Karpas-422 (cell line): Measurements from ENCODE around the gene HEXIM1. TPM values are rescaled to one million over a fixed set of nuclear protein-coding genes. Genes with fewer than 3 reads are reported as not detected.
A peak's percentile ranks its signal among the peaks of the same experiment; 100 is the strongest.

Experiments
- DNase-seq: peaks from one replicate; pipeline ENCODE4 v3.0.0-alpha.2; 2015
- H2AFZ ChIP-seq: fragments of 200-600 bp; sonication (generic); 2 replicates; pipeline ENCODE4 v1.6.1; 2014; ENCODE audit warnings: antibody characterized with exemption, low read length, mixed read lengths
- H3K27ac ChIP-seq: fragments of 200-600 bp; sonication (generic); 2 replicates; pipeline ENCODE4 v1.5.1; 2014; ENCODE audit warnings: mild to moderate bottlenecking, low read length, moderate library complexity
- H3K27me3 ChIP-seq: fragments of 200-600 bp; sonication (generic); 2 replicates; pipeline ENCODE4 v1.6.1; 2014; ENCODE audit warnings: low read length, mixed read lengths
- H3K36me3 ChIP-seq: fragments of 200-600 bp; sonication (generic); 2 replicates; pipeline ENCODE4 v1.6.1; 2014; ENCODE audit warnings: low read length, mixed read lengths; ENCODE audit not compliant: insufficient read depth
- H3K4me1 ChIP-seq: fragments of 200-600 bp; sonication (generic); 2 replicates; pipeline ENCODE4 v1.6.1; 2014; ENCODE audit warnings: mild to moderate bottlenecking, low read length, mixed read lengths
- H3K4me2 ChIP-seq: fragments of 200-600 bp; sonication (generic); 2 replicates; pipeline ENCODE4 v1.6.1; 2014; ENCODE audit warnings: low read length, low read depth, mild to moderate bottlenecking; ENCODE audit not compliant: poor library complexity, severe bottlenecking
- H3K4me3 ChIP-seq: fragments of 200-600 bp; sonication (generic); 2 replicates; pipeline ENCODE4 v1.5.1; 2014; ENCODE audit warnings: mild to moderate bottlenecking, antibody characterized with exemption, low read length, mixed read lengths
- H3K79me2 ChIP-seq: fragments of 200-600 bp; sonication (generic); 2 replicates; pipeline ENCODE4 v1.6.1; 2014; ENCODE audit warnings: mild to moderate bottlenecking, low read length, mixed read lengths
- H3K9ac ChIP-seq: fragments of 200-600 bp; sonication (generic); 2 replicates; pipeline ENCODE4 v1.6.0; 2014; ENCODE audit warnings: low read length
- H3K9me2 ChIP-seq: fragments of 200-600 bp; sonication (generic), shearing (Covaris generic); replicated peaks from 2 replicates; pipeline ENCODE4 v1.6.0; 2014; ENCODE audit warnings: mild to moderate bottlenecking, low read length, moderate library complexity; ENCODE audit not compliant: insufficient read depth
- H3K9me3 ChIP-seq: fragments of 300-700, 200-600 bp; sonication (generic); 2 replicates; pipeline ENCODE4 v1.6.1; 2014; ENCODE audit warnings: low read length, mixed read lengths
- H4K20me1 ChIP-seq: fragments of 200-600 bp; sonication (generic); 2 replicates; pipeline ENCODE4 v1.6.1; 2014; ENCODE audit warnings: mild to moderate bottlenecking, antibody characterized with exemption, low read length, low read depth; ENCODE audit not compliant: insufficient read depth
- total RNA-seq: library from RNA; depleted of rRNA; stranded (reverse); fragments of >200 nt; shearing (Covaris generic); gene quantifications from 2 replicates; pipeline ENCODE4 v1.2.3, GENCODE V29; 2014; ENCODE audit warnings: low replicate concordance

The HEXIM1 gene
- total RNA-seq, 1 experiment from 2014 or later: 3.5 TPM

- no peaks in the 10 kb centered on the region for H3K9me2 ChIP-seq
- H3K36me3 ChIP-seq: peaks cover 6% of the 10 kb centered on the region; the same call in 1 of the 2 replicates
- H2AFZ ChIP-seq: peak overlapping the region; percentile 36; the same call in 1 of the 2 replicates
- peak overlapping the region; percentile 84 for H3K4me2 ChIP-seq
- H3K79me2 ChIP-seq: peaks cover 13% of the 10 kb centered on the region
- no peaks in the 10 kb centered on the region for H3K9me3 ChIP-seq
- peaks cover 19% of the 10 kb centered on the region for H3K4me1 ChIP-seq
- peak overlapping the region; percentile 74 for H3K4me3 ChIP-seq
- no peaks in the 10 kb centered on the region for H3K27me3 ChIP-seq
- DNase-seq: no peak
- H4K20me1 ChIP-seq: peaks cover 17% of the 10 kb centered on the region
- peak overlapping the region; percentile 78 for H3K9ac ChIP-seq
- no peak overlapping the region for H3K27ac ChIP-seq
These were observed 13.9 kb downstream of the HEXIM1 start for GRCh38 chr17:45162025-45162687.

- Histone ChIP-seq H3K79me2 (peaks cover 12% of the 10 kb centered on the region), H3K36me3 (no peaks in the 10 kb centered on the region), H2AFZ (no peak overlapping the region), H4K20me1 (0 out of 2 replicates have a peak, but pooled peaks cover 6% of the 10 kb centered on the region), H3K4me1 (peaks cover 18% of the 10 kb centered on the region), H3K27ac (no peak overlapping the region), H3K9me3 (no peaks in the 10 kb centered on the region), H3K4me2 (no peak overlapping the region), H3K4me3 (no peak overlapping the region), H3K9ac (no peak overlapping the region), H3K9me2 (no peaks in the 10 kb centered on the region), H3K27me3 (no peaks in the 10 kb centered on the region)
- no peak for DNase-seq
These were observed 16.5 kb downstream of the HEXIM1 start for GRCh38 chr17:45164734-45165269.

GRCh38 chr17:45168991-45169752, 20.9 kb downstream of the HEXIM1 start:
- Histone ChIP-seq H3K9ac (no peak overlapping the region), H2AFZ (no peak overlapping the region), H3K4me1 (peaks cover 14% of the 10 kb centered on the region), H4K20me1 (no peaks in the 10 kb centered on the region), H3K27ac (no peak overlapping the region), H3K79me2 (no peaks in the 10 kb centered on the region), H3K4me2 (no peak overlapping the region), H3K4me3 (no peak overlapping the region), H3K9me2 (no peaks in the 10 kb centered on the region), H3K9me3 (no peaks in the 10 kb centered on the region), H3K36me3 (no peaks in the 10 kb centered on the region), H3K27me3 (no peaks in the 10 kb centered on the region)
- DNase-seq: no peak

GRCh38 chr17:45170280-45170930, 22.1 kb downstream of the HEXIM1 start:
- Histone ChIP-seq H3K4me2 (no peak overlapping the region), H2AFZ (no peak overlapping the region)

GRCh38 chr17:45170931-45171337, 22.7 kb downstream of the HEXIM1 start:
- no peak overlapping the region for H3K27ac ChIP-seq
- H3K4me3 ChIP-seq: no peak overlapping the region
- H3K9me2 ChIP-seq: no peaks in the 10 kb centered on the region
- H3K9me3 ChIP-seq: no peaks in the 10 kb centered on the region
- H4K20me1 ChIP-seq: no peaks in the 10 kb centered on the region
- no peaks in the 10 kb centered on the region for H3K27me3 ChIP-seq
- peaks cover 14% of the 10 kb centered on the region for H3K4me1 ChIP-seq
- no peak overlapping the region for H3K9ac ChIP-seq
- no peak overlapping the region for H2AFZ ChIP-seq
- no peak overlapping the region for H3K4me2 ChIP-seq
- DNase-seq: no peak
- no peaks in the 10 kb centered on the region for H3K79me2 ChIP-seq
- no peaks in the 10 kb centered on the region for H3K36me3 ChIP-seq

More at GRCh38 chr17:45170280-45170930, 22.1 kb downstream of the HEXIM1 start:
- H3K9me2 ChIP-seq: no peaks in the 10 kb centered on the region
- no peak overlapping the region for H3K4me3 ChIP-seq
- H3K27ac ChIP-seq: no peak overlapping the region
- H3K79me2 ChIP-seq: no peaks in the 10 kb centered on the region
- no peaks in the 10 kb centered on the region for H3K9me3 ChIP-seq
- no peak overlapping the region for H3K9ac ChIP-seq
- peaks cover 14% of the 10 kb centered on the region for H3K4me1 ChIP-seq
- DNase-seq: no peak
- no peaks in the 10 kb centered on the region for H3K36me3 ChIP-seq
- no peaks in the 10 kb centered on the region for H4K20me1 ChIP-seq
- no peaks in the 10 kb centered on the region for H3K27me3 ChIP-seq

- no peak for DNase-seq
- Histone ChIP-seq H3K4me3 (peak overlapping the region; percentile 54; the same call in 1 of the 2 replicates), H3K27me3 (no peaks in the 10 kb centered on the region), H3K79me2 (no peaks in the 10 kb centered on the region), H3K9me2 (no peaks in the 10 kb centered on the region), H3K9me3 (no peaks in the 10 kb centered on the region), H3K9ac (peak overlapping the region; percentile 64; the same call in 1 of the 2 replicates), H3K4me1 (peaks cover 14% of the 10 kb centered on the region), H3K4me2 (peak overlapping the region; percentile 68), H2AFZ (no peak overlapping the region), H3K36me3 (no peaks in the 10 kb centered on the region), H3K27ac (no peak overlapping the region), H4K20me1 (no peaks in the 10 kb centered on the region)
These were observed 23.3 kb downstream of the HEXIM1 start for GRCh38 chr17:45171338-45172231.

- H3K4me1 ChIP-seq: peaks cover 14% of the 10 kb centered on the region
- H3K27me3 ChIP-seq: no peaks in the 10 kb centered on the region
- no peak for DNase-seq
- no peak overlapping the region for H3K27ac ChIP-seq
- H3K4me3 ChIP-seq: peak overlapping the region; percentile 54; the same call in 1 of the 2 replicates
- H3K36me3 ChIP-seq: no peaks in the 10 kb centered on the region
- H3K9ac ChIP-seq: peak overlapping the region; percentile 64; the same call in 1 of the 2 replicates
- H2AFZ ChIP-seq: no peak overlapping the region; the same call in 1 of the 2 replicates
- H4K20me1 ChIP-seq: no peaks in the 10 kb centered on the region
- no peaks in the 10 kb centered on the region for H3K79me2 ChIP-seq
- no peaks in the 10 kb centered on the region for H3K9me3 ChIP-seq
- peak overlapping the region; percentile 68 for H3K4me2 ChIP-seq
- no peaks in the 10 kb centered on the region for H3K9me2 ChIP-seq
These were observed 23.9 kb downstream of the HEXIM1 start for GRCh38 chr17:45172232-45172540.
